IMR-90 (cell line): ENCODE results near the gene NFKBIE. TPM values are rescaled to one million over a fixed set of nuclear protein-coding genes. Genes with fewer than 3 reads are reported as not detected.

Source experiments
- ATAC-seq: fragments of 200-7000 bp; cut with Tn5 transposase; 2 replicates; pipeline ENCODE4 v1.9.1; 2020; ENCODE audit warnings: low read depth, mild to moderate bottlenecking, moderate library complexity
- BruUV-seq: library from RNA; stranded (reverse); fragments of 400-500 nt; replicated peaks from 2 replicates; lab custom pipeline; 2021; lab: Mats Ljungman, UMichigan
- CTCF ChIA-PET: fragments of 300-600 bp; formaldehyde crosslinking; extraction: SDS; loops from one replicate; lab custom pipeline; 2021; ENCODE audit warnings: antibody characterized with exemption; lab: Yijun Ruan, JAX
- POLR2A ChIA-PET: fragments of 300-600 bp; sonication (Branson Sonifier 250); formaldehyde crosslinking; loops from one replicate; lab custom pipeline; 2022; ENCODE audit warnings: antibody characterized with exemption; ENCODE audit not compliant: unreplicated experiment; lab: Charles Lee
- DNase-seq: peaks from one replicate; pipeline ENCODE4 v3.0.0; 2013
- H2AFZ ChIP-seq: replicated peaks from 2 replicates; pipeline ENCODE3; 2013; ENCODE audit warnings: low read length, mild to moderate bottlenecking; ENCODE audit not compliant: poor library complexity
- H2AK5ac ChIP-seq: 2 replicates; pipeline ENCODE4 v1.6.1; 2013; ENCODE audit warnings: low read depth, low read length, inconsistent platforms
- H2AK9ac ChIP-seq: replicated peaks from 2 replicates; pipeline ENCODE3; 2013; ENCODE audit warnings: mild to moderate bottlenecking, low read depth, low read length, moderate library complexity; ENCODE audit not compliant: poor library complexity
- H2BK120ac ChIP-seq: 2 replicates; pipeline ENCODE4 v1.6.1; 2013; ENCODE audit warnings: low read depth, low read length, inconsistent platforms
- H2BK15ac ChIP-seq: 3 replicates; pipeline ENCODE4 v1.6.1; 2013; ENCODE audit warnings: low read depth, low read length, inconsistent platforms
- H2BK20ac ChIP-seq: 2 replicates; pipeline ENCODE4 v1.6.1; 2013; ENCODE audit warnings: low read depth, mild to moderate bottlenecking, inconsistent platforms, low read length, moderate library complexity
- H2BK5ac ChIP-seq: 2 replicates; pipeline ENCODE4 v1.6.1; 2013; ENCODE audit warnings: mild to moderate bottlenecking, low read depth, low read length, inconsistent platforms; ENCODE audit not compliant: poor library complexity, severe bottlenecking
- H3K14ac ChIP-seq: replicated peaks from 2 replicates; pipeline ENCODE4 v1.6.1; 2013; ENCODE audit warnings: low read depth, low read length, inconsistent platforms
- H3K18ac ChIP-seq: 2 replicates; pipeline ENCODE4 v1.6.1; 2013; ENCODE audit warnings: low read depth, low read length, control low read depth
- H3K23ac ChIP-seq: 2 replicates; pipeline ENCODE4 v1.6.1; 2013; ENCODE audit warnings: low read depth, low read length, inconsistent platforms
- H3K27ac ChIP-seq: 2 replicates; pipeline ENCODE4 v1.5.1; 2013; ENCODE audit warnings: mild to moderate bottlenecking, control low read depth, low read length; ENCODE audit not compliant: insufficient read depth
- H3K27me3 ChIP-seq: 2 replicates; pipeline ENCODE4 v1.6.1; 2013; ENCODE audit warnings: low read length; ENCODE audit not compliant: control insufficient read depth, insufficient read depth
- H3K36me3 ChIP-seq: 2 replicates; pipeline ENCODE4 v1.6.1; 2013; ENCODE audit warnings: low read length, mixed read lengths; ENCODE audit not compliant: control insufficient read depth, insufficient read depth
- H3K4ac ChIP-seq: 2 replicates; pipeline ENCODE4 v1.6.1; 2013; ENCODE audit warnings: low read depth, low read length, inconsistent platforms
- H3K4me1 ChIP-seq: 2 replicates; pipeline ENCODE4 v1.6.1; 2013; ENCODE audit warnings: low read length, mixed read lengths; ENCODE audit not compliant: control insufficient read depth, insufficient read depth
- H3K4me2 ChIP-seq: 2 replicates; pipeline ENCODE4 v1.6.1; 2013; ENCODE audit warnings: low read depth, mild to moderate bottlenecking, control low read depth, low read length, moderate library complexity
- H3K4me3 ChIP-seq: 2 replicates; pipeline ENCODE4 v1.5.1; 2013; ENCODE audit warnings: low read depth, mild to moderate bottlenecking, control low read depth, low read length, moderate library complexity; ENCODE audit not compliant: insufficient read depth
- H3K56ac ChIP-seq: 2 replicates; pipeline ENCODE4 v1.6.1; 2013; ENCODE audit warnings: low read length, inconsistent platforms; ENCODE audit not compliant: insufficient read depth; ENCODE audit errors: extremely low read depth
- H3K79me1 ChIP-seq, 2 experiments: 2 replicates each; pipeline ENCODE4 v1.6.1; 2013; ENCODE audit warnings: low read length in 2 of 2, inconsistent platforms in 1 of 2, low read depth in 1 of 2
- H3K9ac ChIP-seq: 2 replicates; pipeline ENCODE4 v1.6.1; 2013; ENCODE audit warnings: low read depth, low read length, control low read depth
- H3K9me1 ChIP-seq: 2 replicates; pipeline ENCODE4 v1.6.1; 2013; ENCODE audit warnings: low read length, inconsistent platforms; ENCODE audit not compliant: insufficient read depth
- H3K9me3 ChIP-seq: 2 replicates; pipeline ENCODE4 v1.6.1; 2013; ENCODE audit warnings: low read length; ENCODE audit not compliant: control insufficient read depth, insufficient read depth
- H4K20me1 ChIP-seq: 2 replicates; pipeline ENCODE4 v1.6.1; 2013; ENCODE audit warnings: low read length, inconsistent platforms; ENCODE audit not compliant: insufficient read depth
- H4K5ac ChIP-seq: 2 replicates; pipeline ENCODE4 v1.6.1; 2013; ENCODE audit warnings: mild to moderate bottlenecking, low read depth, low read length, control low read depth
- H4K8ac ChIP-seq, 2 experiments: 2 replicates each; pipeline ENCODE4 v1.6.1; 2013; ENCODE audit warnings: low read depth in 2 of 2, low read length in 2 of 2, control low read depth in 1 of 2, inconsistent platforms in 1 of 2
- H4K91ac ChIP-seq: 2 replicates; pipeline ENCODE4 v1.6.1; 2013; ENCODE audit warnings: low read depth, low read length, inconsistent platforms; ENCODE audit not compliant: insufficient read depth
- BHLHE40 ChIP-seq: fragments of 150-350 bp; IDR thresholded peaks from 2 replicates; pipeline ENCODE4 v1.6.1; 2016; ENCODE audit warnings: mild to moderate bottlenecking, low read depth, low read length
- CHD1 ChIP-seq: IDR thresholded peaks from 2 replicates; pipeline ENCODE4 v1.6.1; 2012; ENCODE audit warnings: low read depth, low read length, improper control_type of control experiment
- FOS ChIP-seq: fragments of 150-350 bp; IDR thresholded peaks from 2 replicates; pipeline ENCODE4 v1.6.1; 2016; ENCODE audit warnings: low read depth, low read length
- RCOR1 ChIP-seq: IDR thresholded peaks from 2 replicates; pipeline ENCODE4 v1.6.1; 2012; ENCODE audit warnings: mild to moderate bottlenecking, low read length, improper control_type of control experiment; ENCODE audit not compliant: insufficient replicate concordance
- WGBS, 2 experiments: methylation state at CpG; one replicate each; pipeline versions ENCODE4 v1.1.5 to v1.1.7; 2013; ENCODE audit warnings: missing lambda C conversion rate in 2 of 2; ENCODE audit not compliant: insufficient read length in 1 of 2; ENCODE audit errors: extremely low coverage in 2 of 2; 5-methylcytosine and 5-hydroxymethylcytosine counted together
- dilution Hi-C: fragments of 300-500 bp; cut with HindIII; formaldehyde crosslinking; loops from one replicate; pipeline ENCODE4 v1.14.3; 2018; ENCODE audit warnings: low sequenced_read_pairs; ENCODE audit not compliant: unreplicated experiment
- in situ Hi-C: fragments of 300-500 bp; cut with MboI; formaldehyde crosslinking; loops from 3 replicates; pipeline ENCODE4 v1.14.3; 2019; ENCODE audit warnings: low sequenced_read_pairs, inconsistent platforms, mixed read lengths
- intact Hi-C: fragments of 100-400 bp; cut with micrococcal nuclease; formaldehyde crosslinking; loops from 2 replicates; pipeline ENCODE4 v1.10.0; 2022
- polyA plus RNA-seq, 3 experiments: library from polyadenylated mRNA; depleted of rRNA; stranded (reverse); fragments of >200 nt; gene quantifications; 2 replicates each; pipeline ENCODE4 v1.2.3, GENCODE V29; 2012; ENCODE audit warnings: low replicate concordance in 1 of 3
- total RNA-seq: library from RNA; depleted of rRNA; stranded (reverse); fragments of >200 nt; gene quantifications from 2 replicates; pipeline ENCODE4 v1.2.3, GENCODE V29; 2012

The NFKBIE gene
- total and polyA plus RNA-seq, 2 of the 4 experiments (the other 2 are of a cell fraction) = 7.9 to 13.0 TPM

- H3K9ac ChIP-seq = no peak overlapping the region
- no peaks in the 10 kb centered on the region; the same call in 1 of the 2 replicates for H4K20me1 ChIP-seq
- dilution Hi-C loops (no loop called here), intact Hi-C loops (no loop called here), in situ Hi-C loops (no loop called here)
- no peak overlapping the region for H3K56ac ChIP-seq
- POLR2A ChIA-PET = no interaction called here
- no peak overlapping the region for H3K27ac ChIP-seq
- no peaks in the 10 kb centered on the region for H3K9me1 ChIP-seq
- no peak overlapping the region for H3K18ac ChIP-seq
- BruUV-seq = no TSS peak
- WGBS, 2 experiments = no CpG with 5 or more reads among the region's 3 CpGs
- H2BK120ac ChIP-seq = no peak overlapping the region
- TF ChIP-seq FOS (no peak), BHLHE40 (no peak), RCOR1 (no peak), CHD1 (no peak)
- no peak overlapping the region for H2BK20ac ChIP-seq
- H3K4me3 ChIP-seq = no peak overlapping the region
- H2AFZ ChIP-seq = no peak overlapping the region
- H3K4me1 ChIP-seq = no peaks in the 10 kb centered on the region
- H3K27me3 ChIP-seq = peaks cover 72% of the 10 kb centered on the region
- no peaks in the 10 kb centered on the region for H3K9me3 ChIP-seq
- no peak overlapping the region for H2AK5ac ChIP-seq
- H3K79me1 ChIP-seq = no peaks in the 10 kb centered on the region
- no peak overlapping the region for H3K23ac ChIP-seq
- no peak for ATAC-seq
- no peak for DNase-seq
- no peak overlapping the region for H2AK9ac ChIP-seq
- H2BK5ac ChIP-seq = no peak overlapping the region
- no peak overlapping the region for H3K4me2 ChIP-seq
- no peak overlapping the region for H3K4ac ChIP-seq
- H3K14ac ChIP-seq = no peak overlapping the region
- H4K91ac ChIP-seq = no peak overlapping the region
- CTCF ChIA-PET = no interaction called here
- no peaks in the 10 kb centered on the region for H3K36me3 ChIP-seq
- H4K8ac ChIP-seq = no peak overlapping the region
- no peak overlapping the region for H4K5ac ChIP-seq
- no peak overlapping the region for H2BK15ac ChIP-seq
Measured at GRCh38 chr6:44271914-44272313, 6.6 kb upstream of the NFKBIE start.
